GDM1 (cell line): Measurements from ENCODE around the gene LBX1.
"Not testable (repeated sequence)": the region's sequence is repeated elsewhere in the genome, so short reads cannot be mapped to it uniquely, and the experiment has no call there.

Experiments used
- DNase-seq: peaks from one replicate; lab custom pipeline; 2025; lab: John Stamatoyannopoulos, UW

LBX1 gene

GRCh38 chr10:101207026-101207425, 22.2 kb downstream of the LBX1 start:
- DNase-seq = no peak

- DNase-seq = not testable (repeated sequence)
These were observed 26.6 kb downstream of the LBX1 start for GRCh38 chr10:101202667-101203066.

DNA sequence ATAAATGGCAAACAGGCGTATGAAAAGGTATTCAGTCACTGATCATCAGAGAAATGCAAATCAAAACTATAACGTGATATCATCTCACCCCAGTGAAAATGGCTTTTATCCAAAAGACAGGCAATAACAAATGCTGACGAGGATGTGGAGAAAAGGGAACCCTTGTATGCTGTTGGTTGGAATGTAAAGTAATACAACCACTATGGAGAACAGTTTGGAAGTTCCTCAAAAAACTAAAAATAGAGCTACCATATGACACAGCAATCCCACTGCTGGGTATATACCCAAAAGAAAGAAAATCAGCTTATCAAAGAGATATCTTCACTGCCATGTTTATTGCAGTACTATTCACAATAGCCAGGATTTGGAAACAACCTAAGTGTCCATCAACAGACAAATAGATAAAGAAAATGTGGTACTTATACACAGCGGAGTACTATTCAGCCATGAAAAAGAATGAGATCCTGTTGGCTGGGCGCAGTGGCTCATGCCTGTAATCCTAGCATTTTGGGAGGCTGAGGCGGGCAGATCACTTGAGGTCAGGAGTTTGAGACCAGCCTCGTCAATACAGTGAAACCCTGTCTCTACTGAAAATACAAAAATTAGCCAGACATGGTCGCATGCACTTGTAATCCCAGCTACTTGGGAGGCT, 30.8 kb downstream of the LBX1 start:
- not testable (repeated sequence) for DNase-seq

GRCh38 chr10:101195921-101196320, 33.3 kb downstream of the LBX1 start:
- DNase-seq = no peak

DNA sequence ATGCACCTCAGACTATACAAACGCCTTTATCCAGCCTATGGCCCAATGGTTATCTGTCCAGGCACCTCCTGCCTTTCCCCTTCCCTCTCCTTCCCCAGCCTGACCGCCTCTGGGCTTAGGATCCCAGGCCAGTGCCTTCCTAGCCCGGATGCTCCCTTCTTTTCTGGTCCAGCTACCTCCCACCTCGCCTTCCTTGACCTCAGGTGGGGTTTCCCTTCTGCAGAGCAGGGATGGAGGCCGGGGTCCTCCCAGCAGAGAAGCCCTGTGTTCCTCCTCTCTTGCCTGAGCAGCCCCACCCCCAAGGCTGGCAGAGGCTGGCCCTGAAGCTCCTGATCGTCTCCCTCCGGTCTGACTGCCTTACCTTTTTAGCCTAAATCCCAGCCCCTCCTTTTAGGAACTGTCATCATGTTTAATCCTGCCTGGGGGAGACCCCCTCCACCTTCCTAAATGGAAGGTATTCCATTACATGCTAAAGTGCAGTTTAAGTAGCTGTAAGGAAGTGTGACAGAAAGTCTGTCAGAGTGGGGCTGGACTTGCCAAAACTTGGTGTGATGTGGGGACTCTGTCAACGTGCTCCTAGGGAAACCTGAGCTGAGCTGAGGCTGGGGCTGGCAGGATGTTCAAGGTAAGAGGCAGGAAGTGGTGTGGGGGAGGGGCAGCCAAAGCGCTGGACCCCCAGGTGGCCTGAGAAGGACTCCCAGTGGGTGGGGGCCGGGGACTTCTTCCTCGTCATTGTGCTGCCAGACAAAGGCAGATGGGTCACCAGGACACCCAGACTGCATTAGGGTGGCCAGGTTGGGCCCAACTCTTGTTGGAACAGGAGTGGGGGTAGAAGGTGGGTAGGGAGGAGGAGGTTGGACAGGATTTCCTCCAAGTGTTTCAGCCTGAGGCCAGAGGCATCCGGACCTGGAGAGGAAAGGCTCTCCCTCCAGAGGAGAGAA, 39.5 kb downstream of the LBX1 start:
- no peak for DNase-seq

DNA sequence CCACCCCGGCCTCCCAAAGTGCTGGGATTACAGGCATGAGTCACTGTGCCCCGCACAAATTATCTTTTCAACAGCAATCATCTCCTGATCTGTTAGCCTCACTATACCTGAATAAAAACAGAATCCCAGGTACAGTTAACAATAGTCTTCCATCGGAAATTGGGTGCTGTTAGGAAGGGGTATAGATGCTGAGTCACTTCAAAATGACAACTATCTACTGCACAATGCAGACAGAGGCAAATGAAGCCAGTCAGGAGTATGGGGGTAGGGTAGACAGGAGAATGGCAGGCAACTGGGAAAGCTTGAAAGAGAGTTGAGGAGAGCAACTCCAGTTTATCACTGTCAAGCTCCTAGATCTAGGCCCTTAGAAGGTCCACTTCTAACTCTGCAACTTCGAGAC, 40.3 kb downstream of the LBX1 start:
- DNase-seq = no peak

DNA sequence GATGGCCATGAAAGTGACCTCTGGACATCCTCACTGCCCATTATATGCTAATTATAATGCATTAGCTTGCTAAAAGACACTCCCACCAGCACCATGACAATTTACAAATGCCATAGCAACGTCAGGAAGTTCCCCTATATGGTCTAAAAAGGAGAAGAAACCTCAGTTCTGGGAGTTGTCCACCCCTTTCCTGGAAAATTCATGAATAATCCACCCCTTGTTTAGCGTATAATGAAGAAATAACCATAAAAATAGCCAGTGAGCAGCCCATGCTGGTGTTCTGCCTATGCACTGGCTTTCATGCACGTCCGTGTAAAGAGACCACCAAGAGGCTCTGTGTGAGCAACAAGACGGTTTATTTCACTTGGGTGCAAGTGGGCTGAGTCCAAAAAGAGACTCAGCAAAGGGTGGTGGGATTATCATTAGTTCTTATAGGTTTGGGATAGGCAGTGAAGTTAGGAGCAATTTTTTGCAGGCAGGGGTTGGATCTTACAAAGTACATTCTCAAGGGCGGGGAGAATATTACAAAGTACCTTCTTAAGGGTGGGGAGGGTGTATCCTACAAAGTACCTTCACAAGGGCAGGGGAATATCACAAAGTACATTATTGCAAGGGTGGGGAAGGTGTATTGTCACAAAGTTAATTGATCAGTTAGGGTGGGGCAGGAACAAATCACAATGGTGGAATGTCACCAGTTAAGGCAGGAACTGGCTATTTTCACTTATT, 45.6 kb downstream of the LBX1 start:
- DNase-seq = no peak

- DNase-seq = no peak
These were observed 46.3 kb downstream of the LBX1 start for GRCh38 chr10:101182936-101183335.
